HEK293T (cell line): Measurements from ENCODE around the gene IFT88.

ENCODE experiments used
- CTCF ChIA-PET: fragments of 350-600 bp; formaldehyde crosslinking; extraction: SDS; loops from one replicate; lab custom pipeline; 2021; ENCODE audit warnings: antibody characterized with exemption, inconsistent platforms; lab: Yijun Ruan, JAX
- POLR2A ChIA-PET: fragments of 350-600 bp; formaldehyde crosslinking; extraction: SDS; loops from one replicate; lab custom pipeline; 2020; ENCODE audit warnings: antibody characterized with exemption, inconsistent platforms; lab: Yijun Ruan, JAX
- DNase-seq: peaks from one replicate; pipeline ENCODE4 v3.0.0; 2012; ENCODE audit warnings: mixed read lengths; ENCODE audit errors: extremely low spot score
- ARNT ChIP-seq: fragments of 450-650 bp; IDR thresholded peaks from 2 replicates; pipeline ENCODE4 v1.6.1; 2017; ENCODE audit warnings: mild to moderate bottlenecking
- BHLHE40 ChIP-seq: fragments of 450-650 bp; IDR thresholded peaks from 2 replicates; pipeline ENCODE4 v1.6.1; 2016; ENCODE audit warnings: mild to moderate bottlenecking, moderate library complexity, borderline replicate concordance
- CTBP1 ChIP-seq: fragments of 450-650 bp; IDR thresholded peaks from 2 replicates; pipeline ENCODE4 v1.6.1; 2016; ENCODE audit warnings: borderline replicate concordance
- ELF4 ChIP-seq: fragments of 450-650 bp; IDR thresholded peaks from 2 replicates; pipeline ENCODE4 v1.6.1; 2017; ENCODE audit warnings: antibody characterized with exemption
- FOXA1 ChIP-seq: fragments of 450-650 bp; IDR thresholded peaks from 2 replicates; pipeline ENCODE4 v1.6.1; 2016; ENCODE audit warnings: mild to moderate bottlenecking
- FOXK2 ChIP-seq: fragments of 450-650 bp; IDR thresholded peaks from 2 replicates; pipeline ENCODE4 v1.6.1; 2016; ENCODE audit warnings: mild to moderate bottlenecking
- FOXM1 ChIP-seq: fragments of 450-650 bp; IDR thresholded peaks from 2 replicates; pipeline ENCODE4 v1.6.1; 2017; ENCODE audit warnings: mild to moderate bottlenecking, borderline replicate concordance
- HDGF ChIP-seq: fragments of 450-650 bp; IDR thresholded peaks from 2 replicates; pipeline ENCODE4 v1.6.1; 2017; ENCODE audit warnings: antibody characterized with exemption, borderline replicate concordance
- L3MBTL2 ChIP-seq: fragments of 450-650 bp; conservative IDR thresholded peaks from 2 replicates; pipeline ENCODE4 v1.6.1; 2016; ENCODE audit warnings: mild to moderate bottlenecking
- LEF1 ChIP-seq: fragments of 450-650 bp; IDR thresholded peaks from 2 replicates; pipeline ENCODE4 v1.6.1; 2017; ENCODE audit warnings: mild to moderate bottlenecking, borderline replicate concordance
- NFRKB ChIP-seq: fragments of 450-650 bp; IDR thresholded peaks from 2 replicates; pipeline ENCODE4 v1.6.1; 2016; ENCODE audit warnings: mild to moderate bottlenecking, moderate library complexity
- PKNOX1 ChIP-seq: fragments of 450-650 bp; IDR thresholded peaks from 2 replicates; pipeline ENCODE4 v1.6.1; 2016
- SP1 ChIP-seq: fragments of 450-650 bp; IDR thresholded peaks from 2 replicates; pipeline ENCODE4 v1.6.1; 2017
- SUZ12 ChIP-seq: fragments of 450-650 bp; IDR thresholded peaks from 2 replicates; pipeline ENCODE4 v1.6.1; 2016; ENCODE audit warnings: mild to moderate bottlenecking
- TARDBP ChIP-seq: fragments of 450-650 bp; IDR thresholded peaks from 2 replicates; pipeline ENCODE4 v1.6.1; 2016
- ZNF384 ChIP-seq: fragments of 450-650 bp; IDR thresholded peaks from 2 replicates; pipeline ENCODE4 v1.6.1; 2016

Gene IFT88

GRCh38 chr13:20704459-20705069 is 137.6 kb downstream of the IFT88 start:
- no peak for TF ChIP-seq SP1
- no peak for TF ChIP-seq HDGF
- no peak for TF ChIP-seq BHLHE40
- no peak for TF ChIP-seq TARDBP
- TF ChIP-seq FOXA1, result no peak
- no peak for TF ChIP-seq PKNOX1
- no peak for TF ChIP-seq ARNT
- no peak for TF ChIP-seq CTBP1
- TF ChIP-seq L3MBTL2, result no peak
- ChIA-PET POLR2A (interaction anchor here (0.6 to 0.7 kb wide), 2 partner anchors 25 to 136 kb away, joined by 3 read pairs; no protein-coding TSS in a partner anchor), CTCF (interaction anchor here (0.5 to 0.6 kb wide), 3 partner anchors 55 to 165 kb away, joined by 3 to 5 read pairs (median 4); no protein-coding TSS in a partner anchor)
- DNase-seq, result no peak

GRCh38 chr13:20706661-20707060 is 139.7 kb downstream of the IFT88 start:
- POLR2A ChIA-PET, result no interaction called here
- no peak for DNase-seq
- no peak for TF ChIP-seq ZNF384
- CTCF ChIA-PET, result interaction anchor here (2.0 kb wide), 1 partner anchor 214 kb away, joined by 6 read pairs; no protein-coding TSS in a partner anchor

GRCh38 chr13:20708216-20708615 is 141.3 kb downstream of the IFT88 start:
- CTCF ChIA-PET, result interaction anchor here (0.7 kb wide), 1 partner anchor 178 kb away, joined by 5 read pairs; no protein-coding TSS in a partner anchor
- POLR2A ChIA-PET, result no interaction called here
- no peak for TF ChIP-seq LEF1
- no peak for TF ChIP-seq TARDBP
- no peak for TF ChIP-seq FOXM1
- TF ChIP-seq SUZ12, result no peak
- TF ChIP-seq L3MBTL2, result no peak
- no peak for TF ChIP-seq FOXK2
- no peak for TF ChIP-seq ZNF384
- TF ChIP-seq PKNOX1, result no peak

GRCh38 chr13:20709369-20709768 is 142.4 kb downstream of the IFT88 start:
- DNase-seq, result no peak
- TF ChIP-seq SUZ12, result no peak
- no peak for TF ChIP-seq NFRKB
- TF ChIP-seq ZNF384, result no peak
- no peak for TF ChIP-seq SP1
- no peak for TF ChIP-seq HDGF
- TF ChIP-seq BHLHE40, result no peak
- no peak for TF ChIP-seq CTBP1
- no peak for TF ChIP-seq L3MBTL2
- TF ChIP-seq FOXA1, result no peak
- no peak for TF ChIP-seq ELF4
- TF ChIP-seq LEF1, result no peak
- no peak for TF ChIP-seq ARNT
- ChIA-PET POLR2A (no interaction called here), CTCF (no interaction called here)

More at GRCh38 chr13:20708216-20708615, 141.3 kb downstream of the IFT88 start:
- no peak for DNase-seq

- TF ChIP-seq L3MBTL2 (no peak), HDGF (no peak), BHLHE40 (no peak), SUZ12 (no peak), FOXK2 (no peak), PKNOX1 (no peak), ARNT (no peak), LEF1 (no peak), CTBP1 (no peak), ZNF384 (no peak), ELF4 (no peak), NFRKB (no peak), TARDBP (no peak), SP1 (no peak), FOXM1 (no peak), FOXA1 (no peak)
- ChIA-PET CTCF (interaction anchor here (0.6 kb wide), 1 partner anchor 138 kb away, joined by 3 read pairs; no protein-coding TSS in a partner anchor), POLR2A (no interaction called here)
- DNase-seq, result no peak
These were observed 142.8 kb downstream of the IFT88 start for GRCh38 chr13:20709782-20710181.

- CTCF ChIA-PET, result interaction anchor here (0.5 to 0.7 kb wide), 3 partner anchors 112 to 311 kb away, joined by 3 to 4 read pairs (median 3); no protein-coding TSS in a partner anchor
- TF ChIP-seq BHLHE40 (no peak), ELF4 (no peak), FOXA1 (no peak), PKNOX1 (no peak), L3MBTL2 (no peak), TARDBP (no peak)
- no peak for DNase-seq
- POLR2A ChIA-PET, result no interaction called here
These were observed 144.5 kb downstream of the IFT88 start for GRCh38 chr13:20711301-20712044.
